ENCODE measurements around the gene MATCAP1. TPM values are rescaled to one million over a fixed set of nuclear protein-coding genes. Genes with fewer than 3 reads are reported as not detected.

The MATCAP1 gene
- polyA plus RNA-seq, 5 donors: 50.9 to 64.6 (median 53.7) TPM

DNA sequence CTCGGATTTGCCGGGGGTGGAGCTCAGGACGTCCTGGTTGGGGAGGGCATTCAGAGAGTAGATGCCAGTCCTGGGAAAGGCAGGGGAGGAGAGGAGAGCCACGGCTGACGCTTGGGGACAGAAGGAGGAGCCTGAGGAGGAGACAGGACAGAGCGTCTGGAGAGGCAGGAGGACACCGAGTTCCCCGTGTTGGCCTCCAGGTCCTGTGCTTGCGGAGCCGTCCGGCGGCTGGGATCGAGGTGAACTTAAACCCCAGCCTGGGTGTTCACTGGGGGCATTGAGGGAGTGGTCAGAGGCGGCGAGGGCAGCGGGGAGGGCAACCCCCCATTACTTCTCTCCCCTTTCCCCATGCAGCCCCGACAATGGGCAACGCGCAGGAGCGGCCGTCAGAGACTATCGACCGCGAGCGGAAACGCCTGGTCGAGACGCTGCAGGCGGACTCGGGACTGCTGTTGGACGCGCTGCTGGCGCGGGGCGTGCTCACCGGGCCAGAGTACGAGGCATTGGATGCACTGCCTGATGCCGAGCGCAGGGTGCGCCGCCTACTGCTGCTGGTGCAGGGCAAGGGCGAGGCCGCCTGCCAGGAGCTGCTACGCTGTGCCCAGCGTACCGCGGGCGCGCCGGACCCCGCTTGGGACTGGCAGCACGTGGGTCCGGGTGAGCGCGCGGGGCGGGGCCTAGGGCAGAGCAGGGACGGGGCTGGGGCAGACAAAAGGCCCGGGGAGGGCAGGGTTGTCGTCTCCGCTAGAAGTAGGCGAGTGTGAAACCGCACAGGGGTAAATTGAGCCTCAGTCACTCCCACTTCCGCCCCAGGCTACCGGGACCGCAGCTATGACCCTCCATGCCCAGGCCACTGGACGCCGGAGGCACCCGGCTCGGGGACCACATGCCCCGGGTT lies 9.7 kb downstream of the MATCAP1 start:
- DNase-seq: peak in 1 of 2 donors; percentile 67

DNA sequence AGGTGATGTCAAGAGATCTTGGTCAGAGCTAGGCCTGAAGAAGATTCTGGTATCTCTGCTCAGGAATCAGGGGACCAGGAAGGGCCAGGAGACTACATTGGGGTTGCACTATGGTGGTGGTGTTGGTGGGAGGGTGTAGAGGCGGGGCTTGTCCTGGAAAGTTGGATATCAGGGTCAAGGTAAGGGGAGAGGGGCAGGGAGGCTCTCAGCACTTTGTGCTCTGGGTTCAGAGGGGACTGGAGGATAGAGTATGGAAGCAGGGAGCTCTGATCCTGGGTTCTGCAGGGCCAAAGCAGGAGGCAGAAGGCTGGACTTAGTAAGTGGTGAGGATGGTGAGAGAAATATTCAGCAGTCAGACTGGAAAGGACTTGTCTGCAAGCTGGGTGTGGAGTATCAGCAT lies 10.4 kb downstream of the MATCAP1 start:
- no peak for DNase-seq

DNA sequence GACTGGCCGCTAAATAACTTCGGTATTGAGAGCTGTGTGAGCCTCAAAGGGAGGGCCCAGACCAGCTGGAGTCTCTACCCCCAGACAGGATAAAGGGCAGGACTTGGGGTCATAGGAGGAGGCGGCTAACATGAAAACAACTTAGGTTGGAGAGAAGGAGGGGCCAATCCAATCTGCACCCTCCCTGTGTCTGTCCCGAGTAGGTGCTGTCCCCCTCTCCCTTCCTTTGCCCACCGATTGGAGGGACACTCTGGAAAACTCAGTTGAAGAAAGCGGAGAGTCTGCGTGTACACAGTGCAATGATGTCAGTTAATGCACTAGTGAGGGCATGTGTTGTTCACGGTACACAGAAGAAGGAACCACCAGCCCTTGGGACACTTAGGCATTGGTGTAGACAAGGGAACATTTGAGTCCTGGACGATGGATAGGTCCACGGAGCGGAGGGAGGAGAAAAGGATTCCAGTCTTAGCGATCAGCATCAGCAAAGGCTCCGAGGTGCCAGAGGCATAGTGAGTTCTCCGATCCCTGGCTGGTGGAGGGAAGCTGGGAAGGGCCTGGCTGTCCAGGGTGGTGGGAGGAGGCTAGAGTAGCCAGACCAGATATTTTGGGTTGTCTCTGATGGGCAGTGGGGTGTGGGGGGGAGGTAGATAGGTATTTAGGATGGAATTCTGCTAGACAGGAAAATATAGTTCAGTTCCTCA lies 12.7 kb downstream of the MATCAP1 start:
- peak in 1 of 2 donors; percentile 39 for DNase-seq

DNA sequence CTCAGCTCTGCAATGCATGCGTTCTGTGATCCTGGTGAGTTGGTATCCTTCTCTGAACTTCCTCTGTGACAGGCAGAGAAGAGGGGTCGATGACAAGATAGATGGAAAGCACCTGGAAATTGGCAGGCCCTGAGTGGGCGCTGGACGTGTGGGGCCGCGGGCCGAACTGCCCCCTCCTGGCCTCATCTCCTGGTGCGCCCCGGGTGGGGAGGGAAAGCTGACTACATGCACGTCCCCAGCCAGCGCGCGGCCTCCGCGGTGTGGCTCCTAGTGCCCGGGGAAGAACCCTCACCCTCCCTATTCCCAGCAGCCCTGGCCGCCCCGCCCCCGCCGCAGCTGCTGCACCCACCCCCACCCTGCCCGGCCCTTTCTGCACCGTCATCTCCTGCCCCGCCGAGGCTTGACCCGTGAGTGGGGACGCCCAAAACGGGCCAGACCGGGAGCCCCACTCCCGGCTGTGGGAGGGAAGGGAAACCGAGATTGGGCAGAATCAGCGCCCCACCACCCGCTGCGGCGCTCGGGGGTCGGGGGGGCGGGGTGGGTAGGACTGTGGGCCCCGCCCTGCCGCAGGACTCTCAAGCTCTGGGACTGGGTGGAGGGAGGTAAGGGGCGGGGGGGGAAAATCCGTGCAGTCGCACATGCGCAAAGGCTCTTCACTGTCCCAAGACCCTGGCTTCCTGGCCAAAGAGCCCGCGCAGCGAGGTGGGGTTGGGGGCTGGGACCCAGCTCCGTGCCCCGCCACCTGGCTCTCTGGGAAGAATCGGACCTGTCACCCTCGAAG lies 13.4 kb downstream of the MATCAP1 start, which contains the start of gene NOL3:
TSS of gene NOL3 (plus strand) at position 371 of the 781 bp plus-strand sequence.
- peak; percentile 67 to 76 for DNase-seq

DNA sequence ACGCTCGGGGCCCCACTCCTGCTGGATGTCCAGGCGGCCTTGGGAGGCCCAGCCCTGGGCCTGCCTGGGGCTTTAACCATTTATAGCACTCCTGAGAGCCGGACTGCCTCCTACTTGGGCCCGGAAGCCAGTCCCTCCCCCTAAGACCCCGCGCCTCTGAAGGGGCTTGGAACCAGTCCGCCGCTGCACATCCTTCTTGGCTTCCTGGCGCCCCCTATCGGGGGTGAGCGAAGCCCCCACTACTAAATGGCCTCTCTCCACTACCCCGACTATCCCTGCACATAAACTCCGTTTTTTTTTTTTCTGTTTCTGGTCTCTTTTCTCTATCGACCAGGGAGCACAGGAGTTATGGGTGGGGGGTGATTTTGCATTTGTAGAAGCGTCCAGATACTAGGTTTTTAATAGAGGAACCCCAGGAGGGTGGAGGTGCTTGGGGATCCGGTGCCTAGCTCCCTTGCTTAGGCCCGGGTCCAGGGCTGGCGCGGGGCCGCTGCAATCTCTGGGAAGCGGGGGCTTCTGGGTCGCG lies 14.1 kb downstream of the MATCAP1 start:
- DNase-seq: no peak

DNA sequence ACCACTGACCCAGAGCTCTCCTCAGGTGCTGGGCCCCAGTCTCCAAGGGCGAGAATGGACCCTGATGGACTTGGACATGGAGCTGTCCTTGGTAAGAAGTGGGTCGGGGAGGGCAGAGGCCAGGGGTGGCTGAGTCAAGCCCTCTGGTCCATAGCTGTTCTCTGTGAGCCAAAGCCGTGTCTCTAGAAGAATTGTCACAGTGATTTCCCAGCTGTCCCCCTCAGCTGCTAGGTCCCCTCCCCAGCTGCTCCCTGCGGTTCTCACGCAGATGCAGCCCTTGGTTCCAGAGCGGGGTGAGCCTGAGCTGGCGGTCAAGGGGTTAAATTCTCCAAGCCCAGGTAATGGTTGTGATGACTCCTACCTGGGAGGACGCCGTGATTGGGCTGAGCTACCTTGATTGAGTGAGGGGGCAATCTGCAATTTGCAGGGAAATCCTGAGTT lies 14.7 kb downstream of the MATCAP1 start:
- no peak for DNase-seq

DNA sequence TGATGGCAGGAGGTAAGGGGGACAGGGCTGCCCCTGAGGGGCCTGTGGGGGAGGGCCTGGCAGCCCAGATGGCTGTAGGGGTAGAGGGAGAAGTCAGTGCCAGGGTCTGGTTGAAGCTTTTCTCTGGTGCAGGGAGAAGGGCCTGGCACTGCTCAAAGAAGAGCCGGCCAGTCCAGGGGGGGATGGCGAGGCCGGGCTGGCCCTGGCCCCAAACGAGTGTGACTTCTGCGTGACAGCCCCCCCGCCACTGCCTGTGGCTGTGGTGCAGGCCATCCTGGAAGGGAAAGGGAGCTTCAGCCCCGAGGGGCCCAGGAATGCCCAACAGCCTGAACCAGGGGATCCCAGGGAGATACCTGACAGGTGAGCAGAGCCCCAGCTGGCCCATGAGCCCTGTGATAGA lies 16.2 kb downstream of the MATCAP1 start:
- no peak for DNase-seq

DNA sequence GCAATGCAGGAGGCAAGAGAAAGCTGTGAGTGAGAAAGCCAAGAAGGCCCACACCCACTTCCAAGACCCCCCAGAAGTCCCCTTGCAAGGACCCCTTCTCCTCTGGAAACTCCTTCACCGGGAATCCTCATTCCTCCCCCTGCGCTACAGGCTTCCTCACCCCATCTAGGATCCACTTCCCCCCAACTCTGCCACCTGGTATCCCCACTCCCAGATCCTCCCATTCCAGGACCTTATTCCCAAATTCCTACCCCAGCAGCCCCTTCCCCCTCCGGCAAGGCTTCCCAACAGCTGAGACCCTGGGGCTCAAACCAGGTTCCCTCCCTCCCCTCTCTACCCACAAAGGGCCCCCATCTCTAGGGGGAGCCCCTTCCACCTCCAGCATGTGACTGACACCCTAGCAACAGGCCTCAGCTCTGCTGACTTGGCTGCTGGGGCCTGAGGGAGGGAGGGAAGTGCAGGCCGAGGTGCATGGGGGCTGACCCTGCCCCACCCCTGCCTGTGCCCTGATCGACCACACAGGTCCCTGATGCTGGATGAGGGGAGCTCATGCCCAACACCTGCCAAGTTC lies 17.1 kb downstream of the MATCAP1 start:
- no peak for DNase-seq

DNA sequence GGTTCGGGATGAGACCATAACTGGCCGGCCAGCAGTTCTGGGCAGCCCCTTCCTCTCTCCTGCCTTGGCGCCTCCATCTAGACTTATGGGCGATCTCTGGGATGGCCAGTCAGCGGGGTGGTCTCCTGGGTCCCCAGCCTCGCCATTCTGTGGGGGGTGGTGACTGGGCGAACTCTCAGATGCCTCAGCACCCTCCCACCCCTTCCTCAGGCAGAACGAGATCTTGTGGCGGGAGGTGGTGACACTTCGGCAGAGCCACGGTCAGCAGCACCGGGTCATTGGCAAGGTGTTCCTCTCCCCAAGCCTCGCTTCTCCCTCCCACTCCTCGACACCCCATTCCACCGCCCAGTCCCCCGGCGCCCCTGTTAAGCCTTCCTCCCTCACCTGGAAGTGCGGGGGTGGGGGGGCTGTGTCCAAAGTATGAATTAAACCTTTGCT lies 17.6 kb downstream of the MATCAP1 start:
- no peak for DNase-seq

DNA sequence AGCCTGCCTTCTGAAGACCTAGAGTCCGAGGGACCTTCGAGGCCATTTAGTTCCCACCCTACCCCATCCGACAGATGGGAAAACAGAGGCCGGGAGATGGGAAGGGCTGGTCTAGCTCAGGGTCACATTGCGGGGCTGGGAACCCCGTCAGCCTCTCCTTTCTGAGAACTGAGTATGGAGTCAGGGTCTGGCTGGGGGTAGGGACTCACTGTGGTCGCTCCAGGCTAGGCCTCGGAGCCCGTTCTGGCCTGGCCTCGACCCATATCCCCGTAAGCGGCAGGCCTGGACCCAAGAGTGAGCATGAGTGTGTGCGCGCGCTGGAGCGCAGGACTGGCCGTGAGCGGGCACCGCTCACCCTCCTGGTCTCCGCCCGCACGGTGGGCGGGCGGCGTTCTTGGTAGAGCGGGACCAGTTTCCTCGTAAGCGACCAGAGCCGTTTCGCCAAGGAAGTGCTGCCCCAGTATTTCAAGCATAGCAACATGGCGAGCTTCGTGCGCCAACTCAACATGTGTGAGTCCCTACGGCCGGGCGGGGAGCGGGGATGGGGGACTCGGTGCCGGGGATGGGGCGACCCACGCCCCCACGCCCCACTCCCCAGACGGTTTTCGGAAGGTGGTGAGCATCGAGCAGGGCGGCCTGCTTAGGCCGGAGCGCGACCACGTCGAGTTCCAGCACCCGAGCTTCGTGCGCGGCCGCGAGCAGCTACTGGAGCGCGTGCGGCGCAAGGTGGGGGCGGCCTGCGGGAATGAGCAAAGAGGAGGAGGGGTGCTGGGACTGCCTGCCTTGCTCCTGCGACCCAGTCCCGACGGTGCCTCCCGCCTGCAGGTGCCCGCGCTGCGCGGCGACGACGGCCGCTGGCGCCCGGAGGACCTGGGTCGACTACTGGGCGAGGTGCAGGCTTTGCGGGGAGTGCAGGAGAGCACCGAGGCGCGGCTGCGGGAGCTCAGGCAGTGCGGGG lies 18.4 kb downstream of the MATCAP1 start:
- DNase-seq: no peak

DNA sequence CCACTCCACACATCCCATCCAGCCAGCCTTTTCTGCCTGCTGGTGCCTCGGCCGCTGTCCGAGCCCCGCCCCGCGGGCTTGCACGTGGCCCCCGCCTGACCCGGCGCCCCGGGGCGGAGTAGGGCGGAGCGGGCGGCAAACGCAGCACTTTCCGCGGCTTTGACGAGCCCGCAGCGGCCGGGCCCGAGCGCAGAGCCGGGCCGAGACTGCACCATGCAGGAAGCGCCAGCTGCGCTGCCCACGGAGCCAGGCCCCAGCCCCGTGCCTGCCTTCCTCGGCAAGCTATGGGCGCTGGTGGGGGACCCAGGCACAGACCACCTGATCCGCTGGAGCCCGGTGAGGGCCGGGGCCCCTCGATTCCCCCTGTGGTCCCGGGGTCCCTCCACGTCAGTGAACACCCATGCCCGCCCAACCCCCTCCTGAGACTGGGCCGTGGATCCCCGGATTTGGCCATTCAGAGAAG lies 19.1 kb downstream of the MATCAP1 start, which contains the start of gene HSF4:
TSS of gene HSF4 (plus strand) at position 147 of the 463 bp plus-strand sequence. CDS start at position 214, 67 bp downstream.
- no peak for DNase-seq

DNA sequence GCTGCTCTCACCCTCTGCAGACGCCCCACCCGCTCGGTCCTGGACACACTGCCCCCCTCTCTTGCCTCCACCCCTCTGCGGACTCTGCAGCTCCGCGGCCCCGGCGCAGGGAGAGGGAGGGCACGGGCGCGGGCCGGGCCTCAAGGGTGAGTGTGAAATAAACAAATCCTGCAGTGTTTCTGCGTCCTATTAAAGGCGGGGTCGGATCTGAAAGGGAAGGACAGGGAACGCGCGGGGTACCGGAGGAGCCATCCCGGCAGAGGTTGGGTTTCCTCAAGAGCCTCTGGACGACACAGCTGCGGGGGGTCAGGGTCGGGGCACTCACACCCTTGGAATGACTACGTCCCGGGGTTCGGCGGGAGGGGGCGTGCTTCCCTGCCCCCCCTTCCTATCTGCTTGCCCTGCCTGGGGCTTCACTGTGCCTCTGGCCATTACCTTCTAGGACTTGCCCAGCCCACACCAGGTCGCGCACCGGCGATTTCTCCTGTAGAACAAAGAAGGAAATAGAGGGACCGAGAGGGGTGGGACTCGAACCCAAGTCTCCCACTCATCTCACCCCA lies 19.7 kb downstream of the MATCAP1 start:
- DNase-seq: no peak

DNA sequence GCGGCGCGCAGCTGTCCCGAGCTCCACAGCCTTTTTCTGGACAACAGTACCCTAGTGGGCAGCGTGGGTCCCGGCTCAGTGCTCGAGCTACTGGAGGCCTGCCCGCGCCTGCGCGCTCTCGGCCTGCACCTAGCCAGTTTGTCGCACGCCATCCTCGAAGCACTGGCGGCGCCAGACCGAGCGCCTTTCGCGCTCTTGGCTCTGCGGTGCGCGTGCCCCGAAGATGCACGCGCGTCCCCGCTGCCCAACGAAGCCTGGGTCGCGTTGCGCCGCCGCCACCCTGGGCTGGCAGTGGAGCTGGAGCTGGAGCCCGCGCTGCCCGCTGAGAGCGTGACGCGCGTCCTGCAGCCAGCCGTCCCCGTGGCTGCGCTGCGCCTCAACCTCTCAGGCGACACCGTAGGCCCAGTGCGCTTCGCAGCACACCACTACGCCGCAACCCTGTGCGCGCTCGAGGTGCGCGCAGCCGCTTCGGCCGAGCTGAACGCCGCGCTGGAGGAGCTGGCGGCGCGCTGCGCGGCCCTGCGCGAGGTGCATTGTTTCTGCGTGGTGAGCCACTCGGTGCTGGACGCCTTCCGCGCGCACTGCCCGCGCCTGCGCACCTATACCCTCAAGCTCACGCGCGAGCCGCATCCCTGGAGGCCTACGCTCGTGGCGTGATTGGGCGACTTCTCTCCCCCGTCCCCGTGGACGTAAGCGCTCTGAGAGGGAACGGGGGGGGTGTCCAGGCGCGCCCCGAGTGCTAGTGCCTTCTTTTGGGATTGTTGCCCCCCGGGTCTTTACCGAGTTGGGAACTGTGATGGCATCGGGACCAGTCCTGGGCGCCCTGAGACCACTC lies 20.4 kb downstream of the MATCAP1 start:
- DNase-seq: no peak

DNA sequence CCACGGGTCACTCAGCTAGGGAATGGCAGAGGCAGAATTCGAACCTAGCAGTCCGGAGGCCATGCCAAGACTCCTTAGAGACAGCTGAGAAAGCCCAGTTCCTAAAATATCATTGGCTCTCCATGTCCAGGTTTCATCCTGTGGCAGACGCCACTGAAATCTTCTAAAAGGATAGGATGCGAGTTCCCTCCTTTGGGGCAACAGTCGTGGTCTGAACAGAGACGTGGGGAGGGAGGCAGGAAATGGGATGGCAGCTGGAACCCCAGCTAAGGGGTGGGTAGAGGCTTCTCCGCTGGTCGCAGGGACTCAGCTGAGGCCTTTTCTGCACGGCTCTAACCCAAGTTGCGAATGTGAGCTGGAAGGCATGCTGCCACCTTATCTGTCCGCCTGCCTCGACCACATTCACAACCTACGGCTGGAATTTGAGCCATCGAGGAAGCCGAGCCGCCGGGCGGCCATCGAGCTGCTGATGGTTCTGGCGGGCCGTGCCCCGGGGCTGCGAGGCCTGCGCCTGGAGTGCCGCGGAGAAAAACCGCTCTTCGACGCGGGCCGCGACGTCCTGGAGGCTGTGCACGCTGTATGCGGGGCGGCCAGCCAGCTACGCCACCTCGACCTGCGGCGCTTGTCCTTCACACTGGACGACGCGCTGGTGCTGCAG lies 21.1 kb downstream of the MATCAP1 start:
- DNase-seq: no peak

DNA sequence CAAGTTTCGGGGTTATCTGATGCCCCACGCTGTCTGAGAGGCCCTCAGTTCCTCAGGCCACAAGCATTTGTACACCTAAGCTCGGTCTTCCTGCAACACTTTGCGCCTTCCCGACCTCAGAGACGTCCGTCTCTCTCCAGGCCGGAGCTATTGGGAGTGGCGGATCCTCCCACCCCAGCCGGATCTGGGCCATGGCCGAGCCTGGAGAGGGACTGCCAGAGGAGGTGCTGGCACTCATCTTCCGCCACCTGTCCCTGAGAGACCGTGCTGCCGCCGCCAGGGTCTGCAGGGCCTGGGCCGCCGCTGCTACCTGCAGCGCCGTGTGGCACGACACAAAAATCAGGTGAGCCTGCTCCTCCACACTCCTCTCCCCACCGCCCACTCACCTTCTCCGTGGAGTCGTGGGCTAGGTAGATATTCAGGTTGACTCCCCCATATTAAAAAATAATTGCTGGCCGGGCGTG lies 22.1 kb downstream of the MATCAP1 start:
- DNase-seq: no peak

DNA sequence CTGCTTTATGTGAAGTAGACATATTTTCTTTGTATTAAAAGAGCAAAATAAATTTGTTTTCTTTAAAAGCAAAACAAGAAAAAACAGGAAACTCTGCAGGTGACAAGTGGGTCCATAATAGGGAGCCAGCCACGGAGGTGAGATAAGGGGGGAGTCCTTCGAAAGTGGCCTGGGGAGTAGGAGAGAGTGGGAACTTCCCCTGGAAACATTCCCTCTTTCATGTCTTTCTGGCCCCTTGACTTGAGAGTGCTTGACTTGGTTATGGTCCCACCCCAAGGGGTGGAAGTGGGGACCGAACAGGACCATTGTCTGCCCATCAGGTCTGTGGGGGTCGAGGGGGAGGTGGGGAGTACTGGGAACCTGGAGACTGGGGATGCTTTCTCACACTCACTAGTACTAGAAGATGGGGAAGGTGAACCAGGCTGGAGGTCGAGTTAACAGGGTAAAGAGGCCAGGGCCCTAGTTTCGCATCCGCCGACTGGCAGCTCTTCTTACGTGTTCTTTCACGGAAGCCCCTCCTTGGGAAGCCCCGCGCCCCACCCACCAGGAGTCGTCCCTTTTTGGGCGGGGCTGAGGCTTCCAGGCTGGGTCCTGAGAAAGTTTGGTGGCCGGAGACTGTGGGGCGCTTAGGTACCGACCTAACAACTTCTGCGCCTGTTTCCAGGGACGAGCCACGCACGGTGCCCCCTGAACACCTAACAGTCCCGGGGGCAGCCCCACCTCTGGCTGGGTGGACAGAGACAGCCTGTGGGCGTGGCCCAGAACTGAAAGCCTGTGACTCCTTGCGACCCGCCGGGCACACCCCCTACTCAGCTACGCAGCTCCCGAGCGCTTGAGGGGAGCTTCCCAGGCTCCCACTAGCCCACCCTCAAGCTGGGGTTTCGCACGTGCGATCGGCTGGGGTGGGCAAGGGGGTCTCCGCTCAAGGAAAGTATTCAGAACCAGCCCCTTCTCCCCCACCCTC lies 24.8 kb downstream of the MATCAP1 start:
- DNase-seq: no peak
